Measurements from ENCODE around the gene DYNLT4. TPM values are rescaled to one million over a fixed set of nuclear protein-coding genes. Genes with fewer than 3 reads are reported as not detected.
A peak's percentile ranks its signal among the peaks of the same experiment; 100 is the strongest.

DYNLT4 gene
- total and polyA plus RNA-seq, 2 of the 13 experiments (the other 11 are each of a cell fraction or from before 2014, with no cell fraction given), result 0.77 TPM; not detected in 1

DNA sequence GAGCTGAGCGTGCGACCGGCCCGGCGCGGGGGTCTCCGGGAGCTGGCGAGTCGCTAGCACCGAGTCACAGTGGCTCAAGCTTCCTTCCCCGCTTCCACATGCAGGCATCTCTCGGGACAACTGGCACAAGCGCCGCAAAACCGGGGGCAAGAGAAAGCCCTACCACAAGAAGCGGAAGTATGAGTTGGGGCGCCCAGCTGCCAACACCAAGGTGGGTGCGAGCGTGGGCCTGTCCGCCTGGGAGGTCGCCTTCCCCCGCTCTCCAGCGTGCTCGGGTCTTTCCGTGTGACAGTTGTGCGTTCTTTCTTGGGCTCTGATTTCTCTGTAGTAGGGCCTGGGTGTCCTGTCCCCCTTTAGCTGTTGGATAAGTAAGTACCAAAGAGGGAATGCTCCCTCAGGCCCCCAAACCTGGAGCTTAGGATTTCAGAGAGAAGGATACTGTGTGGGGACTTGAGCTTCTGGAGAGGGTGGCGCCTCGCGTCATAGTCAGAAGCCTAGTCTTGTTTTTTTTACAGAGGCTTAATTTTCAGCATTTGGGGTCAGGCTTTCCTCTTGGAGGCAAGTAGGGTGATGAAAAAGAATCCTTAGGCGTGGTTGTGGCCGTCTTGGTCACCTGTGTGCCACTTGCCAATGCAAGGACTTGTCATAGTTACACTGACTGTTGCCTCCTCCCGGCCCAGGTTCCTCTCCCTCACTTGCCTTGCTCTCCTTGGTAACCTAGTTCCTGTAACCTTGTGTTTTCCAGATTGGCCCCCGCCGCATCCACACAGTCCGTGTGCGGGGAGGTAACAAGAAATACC is 31.0 kb downstream of the DYNLT4 start (continued):
- TF ChIP-seq ZNF281 (CRISPR knock-in tag; IDR thresholded peaks at IDR 0.05; ENCODE audit: borderline replicate concordance) (no peak), ZNF33A (CRISPR knock-in tag; IDR thresholded peaks at IDR 0.05; ENCODE audit: borderline replicate concordance) (no peak), JUND (CRISPR knock-in tag; IDR thresholded peaks at IDR 0.05) (no peak), PAF1 (CRISPR knock-in tag; IDR thresholded peaks at IDR 0.05) (no peak; the same call in 1 of the 2 replicates), REPIN1 (CRISPR knock-in tag; IDR thresholded peaks at IDR 0.05; ENCODE audit: borderline replicate concordance, low read depth) (no peak), ZBTB3 (CRISPR knock-in tag; IDR thresholded peaks at IDR 0.05; ENCODE audit: borderline replicate concordance, low read depth) (0 out of 2 replicates have a peak, but pooled peaks have one; percentile 46), STAG1 (CRISPR knock-in tag; IDR thresholded peaks at IDR 0.05) (no peak), ZFP37 (CRISPR knock-in tag; IDR thresholded peaks at IDR 0.05; ENCODE audit: borderline replicate concordance) (no peak), ZEB1 (IDR thresholded peaks at IDR 0.05; ENCODE audit: insufficient replicate concordance, low read depth) (no peak), ZNF644 (CRISPR knock-in tag; IDR thresholded peaks at IDR 0.05; ENCODE audit: low read depth) (no peak), AGO2 (optimal IDR thresholded peaks at IDR 0.05; ENCODE audit: low read depth, low read length) (peak; percentile 93), KMT2B (CRISPR knock-in tag; IDR thresholded peaks at IDR 0.05) (0 out of 2 replicates have a peak, but pooled peaks have one; percentile 22), TFAP4 (IDR thresholded peaks at IDR 0.05; ENCODE audit: borderline replicate concordance, low read depth) (no peak), HNRNPK (IDR thresholded peaks at IDR 0.05; ENCODE audit: low read depth, low read length, poor library complexity, severe bottlenecking) (no peak), HES4 (CRISPR knock-in tag; IDR thresholded peaks at IDR 0.05; ENCODE audit: borderline replicate concordance) (no peak), ZNF616 (CRISPR knock-in tag; IDR thresholded peaks at IDR 0.05; ENCODE audit: low read depth) (no peak), RFXAP (CRISPR knock-in tag; IDR thresholded peaks at IDR 0.05; ENCODE audit: borderline replicate concordance) (no peak)
- TF ChIP-seq, protein P1, sequence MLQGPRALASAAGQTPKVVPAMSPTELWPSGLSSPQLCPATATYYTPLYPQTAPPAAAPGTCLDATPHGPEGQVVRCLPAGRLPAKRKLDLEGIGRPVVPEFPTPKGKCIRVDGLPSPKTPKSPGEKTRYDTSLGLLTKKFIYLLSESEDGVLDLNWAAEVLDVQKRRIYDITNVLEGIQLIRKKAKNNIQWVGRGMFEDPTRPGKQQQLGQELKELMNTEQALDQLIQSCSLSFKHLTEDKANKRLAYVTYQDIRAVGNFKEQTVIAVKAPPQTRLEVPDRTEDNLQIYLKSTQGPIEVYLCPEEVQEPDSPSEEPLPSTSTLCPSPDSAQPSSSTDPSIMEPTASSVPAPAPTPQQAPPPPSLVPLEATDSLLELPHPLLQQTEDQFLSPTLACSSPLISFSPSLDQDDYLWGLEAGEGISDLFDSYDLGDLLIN (CRISPR knock-in tag; IDR thresholded peaks at IDR 0.05; ENCODE audit: borderline replicate concordance), result no peak
- TF ChIP-seq, protein P2, sequence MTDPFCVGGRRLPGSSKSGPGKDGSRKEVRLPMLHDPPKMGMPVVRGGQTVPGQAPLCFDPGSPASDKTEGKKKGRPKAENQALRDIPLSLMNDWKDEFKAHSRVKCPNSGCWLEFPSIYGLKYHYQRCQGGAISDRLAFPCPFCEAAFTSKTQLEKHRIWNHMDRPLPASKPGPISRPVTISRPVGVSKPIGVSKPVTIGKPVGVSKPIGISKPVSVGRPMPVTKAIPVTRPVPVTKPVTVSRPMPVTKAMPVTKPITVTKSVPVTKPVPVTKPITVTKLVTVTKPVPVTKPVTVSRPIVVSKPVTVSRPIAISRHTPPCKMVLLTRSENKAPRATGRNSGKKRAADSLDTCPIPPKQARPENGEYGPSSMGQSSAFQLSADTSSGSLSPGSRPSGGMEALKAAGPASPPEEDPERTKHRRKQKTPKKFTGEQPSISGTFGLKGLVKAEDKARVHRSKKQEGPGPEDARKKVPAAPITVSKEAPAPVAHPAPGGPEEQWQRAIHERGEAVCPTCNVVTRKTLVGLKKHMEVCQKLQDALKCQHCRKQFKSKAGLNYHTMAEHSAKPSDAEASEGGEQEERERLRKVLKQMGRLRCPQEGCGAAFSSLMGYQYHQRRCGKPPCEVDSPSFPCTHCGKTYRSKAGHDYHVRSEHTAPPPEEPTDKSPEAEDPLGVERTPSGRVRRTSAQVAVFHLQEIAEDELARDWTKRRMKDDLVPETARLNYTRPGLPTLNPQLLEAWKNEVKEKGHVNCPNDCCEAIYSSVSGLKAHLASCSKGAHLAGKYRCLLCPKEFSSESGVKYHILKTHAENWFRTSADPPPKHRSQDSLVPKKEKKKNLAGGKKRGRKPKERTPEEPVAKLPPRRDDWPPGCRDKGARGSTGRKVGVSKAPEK (CRISPR knock-in tag; IDR thresholded peaks at IDR 0.05; ENCODE audit: borderline replicate concordance), result no peak
- TF ChIP-seq, protein P3, sequence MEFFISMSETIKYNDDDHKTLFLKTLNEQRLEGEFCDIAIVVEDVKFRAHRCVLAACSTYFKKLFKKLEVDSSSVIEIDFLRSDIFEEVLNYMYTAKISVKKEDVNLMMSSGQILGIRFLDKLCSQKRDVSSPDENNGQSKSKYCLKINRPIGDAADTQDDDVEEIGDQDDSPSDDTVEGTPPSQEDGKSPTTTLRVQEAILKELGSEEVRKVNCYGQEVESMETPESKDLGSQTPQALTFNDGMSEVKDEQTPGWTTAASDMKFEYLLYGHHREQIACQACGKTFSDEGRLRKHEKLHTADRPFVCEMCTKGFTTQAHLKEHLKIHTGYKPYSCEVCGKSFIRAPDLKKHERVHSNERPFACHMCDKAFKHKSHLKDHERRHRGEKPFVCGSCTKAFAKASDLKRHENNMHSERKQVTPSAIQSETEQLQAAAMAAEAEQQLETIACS (CRISPR knock-in tag; IDR thresholded peaks at IDR 0.05), result no peak
